Measurements from ENCODE around the gene POLR1F. TPM values are rescaled to one million over a fixed set of nuclear protein-coding genes. Genes with fewer than 3 reads are reported as not detected.
"Not testable (repeated sequence)": the region's sequence is repeated elsewhere in the genome, so short reads cannot be mapped to it uniquely, and the experiment has no call there.

The POLR1F gene
- total RNA-seq, 2 donors from 2014 or later, result 12.3 to 13.3 TPM

GRCh38 chr7:19692111-19692828 lies 16.6 kb downstream of the POLR1F start:
- no peak overlapping the region for H3K4me3 ChIP-seq
- no peaks in the 10 kb centered on the region for H3K4me1 ChIP-seq
- intact Hi-C loops (cut with DNase I), result no loop called here
- no peaks in the 10 kb centered on the region for H3K9me3 ChIP-seq
- no peak for TF ChIP-seq CTCF (IDR thresholded peaks at IDR 0.05)
- no peaks in the 10 kb centered on the region for H3K36me3 ChIP-seq
- H3K27me3 ChIP-seq, result no peaks in the 10 kb centered on the region
- H3K27ac ChIP-seq, result no peak overlapping the region
- no peak overlapping the region for H3K9ac ChIP-seq (ENCODE audit: low read depth in 2 of 2, low read length in 2 of 2)
- DNase-seq, result no peak

- intact Hi-C loops (cut with DNase I), result no loop called here
- DNase-seq, result no peak
- Histone ChIP-seq H3K27ac (no peak overlapping the region), H3K4me1 (no peaks in the 10 kb centered on the region), H3K9me3 (no peaks in the 10 kb centered on the region), H3K27me3 (no peaks in the 10 kb centered on the region), H3K36me3 (no peaks in the 10 kb centered on the region), H3K4me3 (no peak overlapping the region), H3K9ac (ENCODE audit: low read depth in 2 of 2, low read length in 2 of 2) (no peak overlapping the region)
- TF ChIP-seq CTCF (IDR thresholded peaks at IDR 0.05), result no peak
These were observed 18.1 kb downstream of the POLR1F start for GRCh38 chr7:19690736-19691135.

DNA sequence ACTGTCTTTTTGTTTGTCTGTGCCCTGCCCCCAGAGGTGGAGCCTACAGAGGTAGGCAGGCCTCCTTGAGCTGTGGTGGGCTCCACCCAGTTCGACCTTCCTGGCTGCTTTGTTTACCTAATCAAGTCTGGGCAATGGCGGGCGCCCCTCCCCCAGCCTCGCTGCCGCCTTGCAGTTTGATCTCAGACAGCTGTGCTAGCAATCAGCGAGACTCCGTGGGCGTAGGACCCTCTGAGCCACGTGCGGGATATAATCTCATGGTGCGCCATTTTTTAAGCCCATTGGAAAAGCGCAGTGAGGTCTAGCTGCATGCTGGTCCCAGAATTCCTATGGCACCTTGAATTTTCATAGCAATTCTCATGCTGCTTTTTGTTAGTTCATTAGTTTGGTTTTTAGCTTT lies 19.7 kb downstream of the POLR1F start:
- H3K9ac ChIP-seq (ENCODE audit: low read depth in 2 of 2, low read length in 2 of 2); H3K27ac ChIP-seq; DNase-seq; H3K4me1 ChIP-seq; H3K36me3 ChIP-seq; H3K9me3 ChIP-seq; intact Hi-C loops (cut with DNase I); H3K27me3 ChIP-seq; H3K4me3 ChIP-seq: not testable (repeated sequence)

DNA sequence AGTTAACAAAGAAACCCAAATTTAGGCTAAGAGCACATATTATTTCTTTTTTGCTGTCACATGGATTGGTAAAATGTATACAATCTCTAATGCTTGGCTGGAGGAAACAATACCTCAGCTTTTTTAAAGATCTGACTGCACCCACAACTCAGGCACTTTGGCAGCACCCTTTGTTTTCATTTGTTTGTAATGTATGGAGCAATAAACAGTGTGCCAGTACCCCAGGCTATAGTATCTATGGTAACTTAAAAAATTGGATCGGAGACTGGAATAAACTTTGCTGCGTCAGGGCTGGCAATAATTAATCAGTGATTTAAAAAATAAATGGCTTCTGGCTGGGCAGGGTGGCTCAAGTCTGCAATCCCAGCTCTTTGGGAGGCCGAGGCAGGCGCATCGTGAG lies 27.2 kb downstream of the POLR1F start:
- intact Hi-C loops (cut with DNase I), result no loop called here
- no peak overlapping the region for H3K27ac ChIP-seq
- no peaks in the 10 kb centered on the region for H3K4me1 ChIP-seq
- no peak overlapping the region for H3K9ac ChIP-seq (ENCODE audit: low read depth in 2 of 2, low read length in 2 of 2)
- H3K36me3 ChIP-seq, result no peaks in the 10 kb centered on the region
- H3K27me3 ChIP-seq, result no peaks in the 10 kb centered on the region
- TF ChIP-seq CTCF (IDR thresholded peaks at IDR 0.05), result no peak
- no peaks in the 10 kb centered on the region for H3K9me3 ChIP-seq
- DNase-seq, result no peak
- no peak overlapping the region for H3K4me3 ChIP-seq

GRCh38 chr7:19677180-19677579 lies 31.7 kb downstream of the POLR1F start:
- intact Hi-C loops (cut with DNase I), result no loop called here
- DNase-seq, result no peak
- Histone ChIP-seq H3K27me3 (no peaks in the 10 kb centered on the region), H3K27ac (no peak overlapping the region), H3K36me3 (no peaks in the 10 kb centered on the region), H3K4me1 (no peaks in the 10 kb centered on the region), H3K9ac (ENCODE audit: low read depth in 2 of 2, low read length in 2 of 2) (no peak overlapping the region), H3K9me3 (no peaks in the 10 kb centered on the region), H3K4me3 (no peak overlapping the region)
- TF ChIP-seq CTCF (IDR thresholded peaks at IDR 0.05), result no peak

DNA sequence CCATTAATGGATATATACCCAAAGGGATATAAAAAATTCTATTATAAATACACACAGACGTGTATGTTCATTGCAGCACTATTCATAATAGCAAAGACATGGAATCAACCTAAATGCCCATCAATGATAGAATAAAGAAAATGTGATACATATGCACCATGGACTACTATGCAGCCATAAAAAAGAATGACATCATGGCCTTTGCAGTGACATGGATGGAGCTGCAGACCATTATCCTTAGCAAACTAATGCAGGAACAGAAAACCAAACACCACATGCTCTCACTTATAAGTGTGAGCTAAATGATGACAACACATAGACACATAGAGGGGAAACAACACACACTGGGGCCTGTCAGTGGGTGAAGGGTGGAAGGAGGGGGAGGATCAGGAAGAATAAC lies 33.0 kb downstream of the POLR1F start:
- no peaks in the 10 kb centered on the region for H3K4me1 ChIP-seq

More for the DNA sequence above, 33.0 kb downstream of the POLR1F start:
- Histone ChIP-seq H3K27me3 (no peaks in the 10 kb centered on the region), H3K4me3 (no peak overlapping the region), H3K36me3 (no peaks in the 10 kb centered on the region), H3K9me3 (no peaks in the 10 kb centered on the region), H3K9ac (ENCODE audit: low read depth in 2 of 2, low read length in 2 of 2) (no peak overlapping the region), H3K27ac (no peak overlapping the region)
- no peak for TF ChIP-seq CTCF (IDR thresholded peaks at IDR 0.05)
- no peak for DNase-seq
- intact Hi-C loops (cut with DNase I), result no loop called here

Data from colonic mucosa (tissue), 4 donors.